ENCODE measurements around the gene EDARADD.
A peak's percentile ranks its signal among the peaks of the same experiment; 100 is the strongest.

The EDARADD gene

DNA sequence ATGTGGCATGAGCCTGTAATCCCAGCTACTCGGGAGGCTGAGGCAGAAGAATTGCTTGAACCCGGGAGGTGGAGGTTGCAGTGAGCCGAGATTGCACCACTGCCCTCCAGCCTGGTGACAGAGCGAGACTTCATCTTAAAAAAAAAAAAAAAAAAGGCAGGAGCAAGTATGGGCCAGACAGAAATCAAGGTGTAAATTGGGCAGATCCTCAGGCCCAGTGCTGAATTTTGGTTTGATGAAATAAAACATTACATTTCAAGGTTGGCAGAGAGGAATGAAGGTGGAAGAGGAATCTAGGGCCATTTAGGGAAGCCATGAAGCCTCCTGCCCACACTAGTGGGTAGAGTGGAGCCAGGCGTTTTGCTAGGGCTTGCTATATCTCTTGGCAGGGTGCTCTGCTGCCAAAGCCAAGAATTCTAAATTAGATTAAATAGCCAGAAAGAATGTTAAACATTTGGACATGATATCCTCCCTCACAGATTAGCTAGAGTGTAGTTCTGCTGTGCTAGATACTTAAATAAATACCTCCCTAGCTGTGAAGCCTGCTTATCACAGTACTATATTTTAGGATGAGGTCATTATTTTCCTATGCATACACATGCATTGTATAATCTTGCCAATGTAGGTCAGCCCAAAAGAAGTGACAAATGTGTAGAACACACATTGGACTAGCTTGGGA lies 113.1 kb downstream of the EDARADD start:
- Mint-ChIP-seq H3K27me3 (no peaks in the 10 kb centered on the region), H3K9me3 (no peaks in the 10 kb centered on the region), H3K4me3 (no peak overlapping the region), H3K27ac (no peak overlapping the region), H3K4me1 (peaks cover 19% of the 10 kb centered on the region)
- ATAC-seq (no peak), DNase-seq (no peak)

DNA sequence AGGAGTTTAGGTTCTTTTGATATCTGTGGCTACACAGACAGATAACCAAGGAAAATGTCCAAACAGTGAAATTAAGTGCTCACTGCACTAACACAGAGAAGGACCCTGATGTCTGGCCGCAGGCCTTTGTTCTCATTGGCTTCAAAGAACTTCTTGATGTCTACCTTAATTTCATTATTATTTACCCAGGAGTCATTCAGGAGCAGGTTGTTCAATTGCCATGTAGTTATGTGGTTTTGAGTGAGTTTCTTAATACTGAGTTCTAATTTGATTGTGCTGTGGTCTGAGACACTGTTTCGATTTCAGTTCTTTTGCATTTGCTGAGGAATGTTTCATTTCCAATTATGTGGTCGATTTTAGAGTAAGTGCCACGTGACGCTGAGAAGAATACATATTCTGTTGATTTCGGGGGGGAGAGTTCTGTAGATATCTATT lies 114.5 kb downstream of the EDARADD start:
- no peaks in the 10 kb centered on the region for H3K9me3 Mint-ChIP-seq
- peak overlapping the region in 1 of 2 donors; percentile 81 for H3K27ac Mint-ChIP-seq
- no peaks in the 10 kb centered on the region for H3K27me3 Mint-ChIP-seq
- DNase-seq, result no peak
- peak; percentile 67 for ATAC-seq
- peak overlapping the region in 1 of 2 donors; percentile 5 for H3K4me3 Mint-ChIP-seq
- peaks cover 6% of the 10 kb centered on the region for H3K4me1 Mint-ChIP-seq

DNA sequence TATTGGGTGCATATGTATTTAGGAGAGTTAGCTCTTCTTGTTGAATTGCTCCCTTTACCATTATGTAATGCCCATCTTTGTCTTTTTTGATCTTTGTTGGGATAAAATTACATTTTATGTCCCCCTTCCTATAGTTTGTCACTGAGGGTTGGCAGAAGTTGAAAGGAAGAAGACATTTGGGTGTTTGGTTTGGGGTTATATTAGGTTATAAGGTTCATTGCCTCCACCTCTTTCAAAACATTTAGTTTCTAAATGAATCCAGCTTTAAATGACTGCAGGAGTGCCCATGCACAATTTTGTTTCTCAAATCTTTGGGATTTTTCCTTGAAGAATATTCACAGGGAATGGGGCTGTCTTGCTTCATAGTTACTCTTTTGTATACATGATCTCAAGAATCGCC lies 115.1 kb downstream of the EDARADD start:
- H3K4me1 Mint-ChIP-seq, result peaks cover 6% of the 10 kb centered on the region
- no peak overlapping the region for H3K27ac Mint-ChIP-seq
- ATAC-seq, result no peak
- no peak overlapping the region for H3K4me3 Mint-ChIP-seq
- no peaks in the 10 kb centered on the region for H3K27me3 Mint-ChIP-seq
- H3K9me3 Mint-ChIP-seq, result no peaks in the 10 kb centered on the region
- no peak for DNase-seq

DNA sequence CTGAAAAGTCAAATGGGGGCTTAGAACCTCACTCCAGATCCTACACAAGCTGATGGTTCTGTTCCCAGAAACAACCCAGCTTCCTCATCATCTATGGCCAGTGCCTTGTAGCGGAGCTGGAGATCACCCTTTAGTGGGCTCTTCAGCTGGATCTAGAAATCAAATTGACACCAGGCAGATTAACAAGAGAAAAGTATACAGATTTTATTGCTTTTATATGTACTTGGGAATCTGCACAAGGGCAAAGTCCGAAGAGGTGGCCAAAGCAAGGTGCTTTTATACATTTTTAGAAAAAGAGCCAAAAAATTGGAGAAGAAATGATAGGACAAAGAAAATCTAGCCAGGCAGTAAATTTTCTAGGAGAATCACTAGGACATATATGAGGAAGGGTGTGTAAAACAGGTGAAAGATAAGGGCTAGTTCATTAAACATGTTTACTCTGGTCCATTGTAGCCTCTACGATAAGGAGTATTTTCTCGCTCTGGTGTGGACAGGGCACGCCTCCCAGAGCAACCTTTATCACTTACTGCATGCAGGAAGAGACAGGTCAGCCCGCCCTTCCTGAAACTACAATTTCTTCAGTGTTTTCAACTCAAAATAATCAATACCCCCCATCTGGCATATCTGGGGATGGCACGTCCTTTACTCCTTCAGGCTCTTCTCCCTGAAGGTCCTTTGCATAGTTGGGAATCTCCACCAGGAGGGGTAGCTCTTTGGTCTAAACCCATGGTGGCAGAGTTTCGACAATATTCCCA lies 115.7 kb downstream of the EDARADD start:
- Mint-ChIP-seq H3K27ac (no peak overlapping the region), H3K4me3 (no peak overlapping the region), H3K9me3 (no peaks in the 10 kb centered on the region), H3K4me1 (peaks cover 6% of the 10 kb centered on the region), H3K27me3 (no peaks in the 10 kb centered on the region)
- no peak for ATAC-seq
- no peak for DNase-seq

DNA sequence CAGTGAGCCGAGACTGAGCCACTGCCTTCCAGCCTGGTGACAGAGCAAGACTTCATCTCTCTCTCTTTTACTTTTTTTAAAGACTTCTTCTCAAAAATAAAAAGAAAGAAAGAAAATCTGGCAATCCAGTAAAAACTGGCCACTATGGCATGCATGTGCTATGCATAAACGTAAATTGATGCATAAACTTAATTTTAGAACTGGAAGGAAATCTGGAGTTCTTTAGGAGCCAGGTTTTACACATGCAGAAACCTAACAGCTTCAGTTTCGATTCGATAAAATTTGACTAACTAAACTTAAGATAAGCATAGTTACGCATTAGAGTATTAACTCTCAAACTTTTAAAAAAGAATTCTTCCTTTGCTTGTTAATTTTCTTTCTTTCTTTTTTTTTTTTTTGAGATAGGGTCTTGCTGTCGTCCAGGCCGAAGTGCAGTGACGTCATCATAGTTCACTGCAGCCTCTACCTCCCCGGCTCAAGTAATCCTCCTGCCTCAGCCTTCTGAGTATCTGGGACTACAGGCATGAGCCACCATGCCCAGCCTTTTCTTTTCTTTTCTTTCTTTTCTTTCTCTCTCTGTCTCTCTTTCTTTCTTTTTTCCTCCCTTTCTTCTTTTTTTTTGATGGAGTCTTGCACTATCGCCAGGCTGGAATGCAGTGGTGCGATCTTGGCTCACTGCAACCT lies 117.8 kb downstream of the EDARADD start:
- no peak for ATAC-seq
- Mint-ChIP-seq H3K4me1 (peaks cover 15% of the 10 kb centered on the region), H3K27me3 (no peaks in the 10 kb centered on the region), H3K27ac (no peak overlapping the region), H3K9me3 (no peaks in the 10 kb centered on the region), H3K4me3 (no peak overlapping the region)
- DNase-seq, result no peak

DNA sequence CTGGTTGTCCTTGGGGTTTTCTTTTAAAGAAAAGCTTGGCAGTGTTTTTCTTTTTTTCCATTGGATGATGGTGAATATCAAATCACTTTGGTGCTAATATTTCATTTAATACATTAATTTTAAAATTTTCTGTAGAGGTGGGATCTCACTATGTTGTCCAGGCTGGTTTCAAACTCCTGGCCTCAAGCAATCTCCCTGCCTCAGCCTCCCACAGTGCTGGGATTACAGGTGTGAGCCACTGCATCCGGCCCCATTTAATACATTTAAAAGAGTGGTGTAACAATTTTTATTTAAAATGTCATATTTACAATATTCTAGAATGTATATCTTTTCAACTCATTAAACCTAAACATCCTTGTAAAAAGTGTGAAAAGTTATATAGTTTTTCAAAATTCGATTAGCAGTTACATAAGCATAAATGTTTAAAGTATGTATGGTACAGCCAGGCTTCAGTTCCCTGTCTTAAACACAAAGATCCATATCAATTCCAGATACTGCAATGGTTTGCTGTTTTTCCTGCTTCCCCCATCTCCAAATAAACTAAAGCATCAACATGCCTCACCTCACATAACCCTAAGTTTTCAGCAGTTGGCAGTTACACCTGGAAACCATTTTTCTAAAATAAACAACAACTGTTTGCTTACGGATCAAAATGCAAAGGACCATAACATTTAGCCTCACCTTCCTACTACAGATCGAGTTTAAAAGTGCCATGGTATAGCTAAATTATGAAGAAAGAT lies 120.8 kb downstream of the EDARADD start:
- H3K4me3 Mint-ChIP-seq, result no peak overlapping the region
- DNase-seq, result no peak
- H3K27me3 Mint-ChIP-seq, result no peaks in the 10 kb centered on the region
- ATAC-seq, result no peak
- H3K4me1 Mint-ChIP-seq, result peaks cover 12% of the 10 kb centered on the region
- H3K27ac Mint-ChIP-seq, result no peak overlapping the region
- H3K9me3 Mint-ChIP-seq, result no peaks in the 10 kb centered on the region

DNA sequence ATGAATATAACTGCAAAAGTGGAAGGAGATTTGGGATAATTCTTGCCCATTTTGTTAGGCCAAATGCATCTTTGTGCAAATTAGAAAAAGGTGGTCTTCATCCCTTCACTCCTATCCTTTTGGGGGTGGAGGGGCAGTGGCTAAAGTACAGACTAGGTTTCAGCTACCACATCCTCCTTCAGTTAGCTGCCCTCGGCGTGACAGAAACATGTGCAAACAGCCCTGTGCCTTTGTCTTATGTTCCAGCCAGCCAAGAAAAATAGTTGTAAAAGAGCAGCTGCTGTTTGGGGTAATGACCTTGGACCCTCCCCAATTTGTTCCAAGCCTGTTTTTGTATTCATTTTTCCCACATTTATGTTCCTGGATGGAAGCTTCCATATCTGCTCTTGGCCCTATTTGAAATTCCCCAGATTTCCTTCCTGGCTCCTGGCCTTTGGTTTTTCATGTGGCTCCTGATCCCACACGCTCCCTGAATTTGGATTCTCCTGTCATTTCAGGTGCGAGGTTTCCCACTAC lies 121.4 kb downstream of the EDARADD start:
- DNase-seq, result no peak
- ATAC-seq, result no peak
- H3K27ac Mint-ChIP-seq, result no peak overlapping the region
- H3K9me3 Mint-ChIP-seq, result no peaks in the 10 kb centered on the region
- H3K4me3 Mint-ChIP-seq, result no peak overlapping the region
- H3K4me1 Mint-ChIP-seq, result peaks cover 12% of the 10 kb centered on the region
- H3K27me3 Mint-ChIP-seq, result no peaks in the 10 kb centered on the region

DNA sequence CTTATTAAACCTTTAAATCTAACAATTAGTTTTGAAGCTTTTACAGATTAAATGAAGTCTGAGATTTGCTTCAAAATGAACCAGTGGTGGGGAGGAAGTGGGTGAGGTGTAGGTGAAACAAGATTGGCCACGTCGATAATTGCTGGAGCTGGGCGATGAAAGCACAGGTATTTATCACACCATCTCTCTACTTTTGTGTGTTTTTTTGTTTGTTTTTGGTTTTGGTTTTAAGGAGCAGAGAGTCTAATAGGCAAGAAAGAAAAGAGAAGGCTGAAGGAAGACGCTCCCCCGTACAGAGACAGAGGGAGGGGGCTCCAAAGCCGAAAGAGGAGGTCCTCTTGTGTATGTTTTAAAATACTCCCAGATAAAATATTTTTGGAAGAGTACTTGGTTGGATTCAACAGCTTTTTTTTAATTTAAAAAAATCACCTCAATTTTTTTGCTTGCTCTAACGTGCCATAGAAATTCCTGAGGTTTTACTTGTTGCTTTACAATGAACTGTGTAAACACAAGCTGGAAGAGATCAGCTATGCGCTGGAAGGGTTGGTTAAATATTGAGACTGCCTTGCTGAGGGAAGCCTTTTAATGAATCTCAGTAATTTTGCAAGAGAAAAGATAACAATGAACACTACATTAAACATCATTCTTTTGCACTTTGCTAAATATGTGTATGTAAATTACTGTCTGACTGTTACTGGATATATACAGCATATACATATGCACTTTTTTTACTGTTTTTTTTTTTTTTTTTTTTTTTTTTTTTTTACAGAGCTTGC lies 123.0 kb downstream of the EDARADD start:
- Mint-ChIP-seq H3K27me3 (no peaks in the 10 kb centered on the region), H3K4me3 (no peak overlapping the region), H3K4me1 (peaks cover 12% of the 10 kb centered on the region), H3K9me3 (no peaks in the 10 kb centered on the region), H3K27ac (no peak overlapping the region)
- ATAC-seq (peak; percentile 48), DNase-seq (no peak)

DNA sequence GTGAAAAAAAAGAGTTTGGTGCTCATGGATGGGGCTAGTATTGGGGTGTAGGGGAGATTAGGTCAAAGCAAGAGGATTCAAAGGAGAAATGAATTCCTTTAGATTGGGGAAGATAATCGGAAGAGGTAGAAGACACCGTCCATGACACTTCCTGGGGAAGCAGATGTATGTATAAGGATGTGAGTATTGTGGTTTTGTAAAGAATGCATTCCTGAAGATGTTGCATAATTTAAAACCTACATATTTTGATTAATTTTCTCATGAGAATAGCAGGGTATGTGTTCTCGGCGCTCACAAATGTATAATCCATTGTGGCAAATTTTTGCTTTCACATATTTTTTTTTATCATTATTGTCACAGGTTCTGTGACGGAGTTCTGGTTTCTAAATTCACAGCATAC lies 124.2 kb downstream of the EDARADD start:
- no peaks in the 10 kb centered on the region for H3K9me3 Mint-ChIP-seq
- no peak overlapping the region for H3K4me3 Mint-ChIP-seq
- DNase-seq (no peak), ATAC-seq (no peak)
- no peak overlapping the region for H3K27ac Mint-ChIP-seq
- H3K27me3 Mint-ChIP-seq, result no peaks in the 10 kb centered on the region
- peaks cover 18% of the 10 kb centered on the region for H3K4me1 Mint-ChIP-seq

DNA sequence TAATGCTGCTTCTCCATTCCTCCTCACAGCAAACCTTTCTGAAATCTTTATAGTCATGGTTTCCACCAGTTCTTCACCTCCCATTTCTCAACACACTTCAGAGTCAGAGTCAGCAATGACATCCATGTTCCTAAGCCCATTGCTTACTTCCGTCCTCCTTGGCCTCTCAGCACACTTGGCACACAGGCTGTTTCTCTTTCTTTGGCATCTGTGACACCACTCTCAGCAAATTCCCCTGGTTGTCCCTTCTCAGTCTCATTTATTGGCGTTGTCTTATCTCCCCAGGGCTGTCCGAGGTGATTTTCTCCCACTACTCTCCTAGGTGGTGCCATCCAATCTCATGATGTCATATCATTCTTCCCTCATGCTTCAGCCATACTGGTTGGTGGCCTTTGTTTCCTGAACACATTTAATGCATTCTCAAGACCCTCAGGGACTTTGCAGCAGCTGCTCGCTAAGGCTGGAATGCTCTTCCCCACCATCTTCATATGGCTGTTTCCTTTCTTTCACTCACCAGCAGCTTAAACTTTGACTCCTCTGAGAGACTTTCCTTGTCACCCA lies 126.4 kb downstream of the EDARADD start:
- ATAC-seq (no peak), DNase-seq (no peak)
- Mint-ChIP-seq H3K4me3 (no peak overlapping the region), H3K9me3 (no peaks in the 10 kb centered on the region), H3K27me3 (no peaks in the 10 kb centered on the region), H3K27ac (no peak overlapping the region), H3K4me1 (peaks cover 22% of the 10 kb centered on the region)

DNA sequence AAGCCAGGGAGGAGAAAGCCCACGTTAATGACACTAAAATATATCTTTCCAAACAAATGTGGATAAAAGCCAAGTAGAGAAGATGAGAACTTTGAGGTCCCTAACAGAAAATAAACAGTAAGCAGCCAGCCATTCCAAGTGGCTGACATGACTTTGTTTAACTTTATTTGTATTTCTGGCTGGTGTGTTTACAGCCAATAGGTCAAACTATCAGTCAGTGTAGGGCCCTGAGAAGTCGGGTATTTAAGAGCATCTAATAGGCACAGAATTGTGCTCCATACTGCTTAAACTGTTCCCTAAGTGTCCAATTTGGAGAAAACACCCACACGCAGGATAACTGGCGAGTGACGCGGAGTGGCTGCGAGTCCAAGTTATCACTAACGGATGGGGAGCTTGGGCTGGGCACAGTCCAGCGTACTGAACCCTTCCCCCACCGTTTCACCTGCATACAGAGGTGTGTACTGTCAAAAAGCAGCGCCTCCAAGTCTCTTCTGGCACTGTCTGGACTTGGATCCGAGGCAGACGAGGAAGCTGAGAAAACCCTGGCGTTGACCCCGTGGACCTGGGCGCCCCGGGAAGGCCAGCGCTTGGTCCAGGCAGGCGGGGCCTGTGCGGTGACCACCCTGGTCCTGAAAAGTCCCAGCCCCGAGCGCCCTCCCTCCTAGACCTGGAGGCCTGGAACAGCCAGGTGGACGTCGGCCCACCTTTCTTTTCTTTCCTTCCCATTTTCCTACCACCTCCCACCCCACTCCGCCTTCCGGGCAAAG lies 129.0 kb downstream of the EDARADD start:
- peak; percentile 19 for ATAC-seq
- peak overlapping the region; percentile 94 to 100 for H3K27ac Mint-ChIP-seq

DNA sequence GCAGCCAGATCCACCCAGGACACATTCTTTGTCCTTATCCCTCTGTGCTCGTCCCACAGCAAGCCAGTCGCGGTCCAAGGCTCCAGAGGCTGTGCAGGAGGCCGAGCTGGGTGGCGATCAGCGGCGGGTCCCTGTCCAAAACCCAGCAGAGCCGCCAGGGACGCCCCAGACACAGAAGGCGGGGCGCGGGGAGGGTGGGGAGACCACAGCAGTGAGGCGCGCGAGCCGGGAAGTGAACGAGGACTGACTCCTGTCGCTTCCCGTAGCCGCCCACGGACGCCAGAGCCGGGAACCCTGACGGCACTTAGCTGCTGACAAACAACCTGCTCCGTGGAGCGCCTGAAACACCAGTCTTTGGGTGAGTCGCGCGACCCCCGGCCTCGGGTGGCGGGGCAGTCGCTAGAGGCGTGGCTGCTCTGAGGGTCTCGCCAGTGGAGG lies 129.6 kb downstream of the EDARADD start, which contains the start of gene LGALS8:
Gene LGALS8, plus strand, starts transcription at position 279 of the 438 bp plus-strand sequence. CDS start 2,089 bp downstream, outside the sequence.
- peak; percentile 89 for ATAC-seq
- peak; percentile 81 to 87 for DNase-seq
- peaks cover 17% of the 10 kb centered on the region for H3K4me1 Mint-ChIP-seq
- peak within 1 kb of the TSS; percentile 93 to 99 for H3K4me3 Mint-ChIP-seq
- peak within 1 kb of the TSS; percentile 94 to 100 for H3K27ac Mint-ChIP-seq
- no peaks in the 10 kb centered on the region for H3K27me3 Mint-ChIP-seq
- no peaks in the 10 kb centered on the region for H3K9me3 Mint-ChIP-seq

More for the DNA sequence above, 129.0 kb downstream of the EDARADD start:
- no peaks in the 10 kb centered on the region for H3K9me3 Mint-ChIP-seq
- no peak for DNase-seq
- H3K4me3 Mint-ChIP-seq, result peak overlapping the region; percentile 93 to 99
- H3K4me1 Mint-ChIP-seq, result peaks cover 16% of the 10 kb centered on the region
- H3K27me3 Mint-ChIP-seq, result no peaks in the 10 kb centered on the region

DNA sequence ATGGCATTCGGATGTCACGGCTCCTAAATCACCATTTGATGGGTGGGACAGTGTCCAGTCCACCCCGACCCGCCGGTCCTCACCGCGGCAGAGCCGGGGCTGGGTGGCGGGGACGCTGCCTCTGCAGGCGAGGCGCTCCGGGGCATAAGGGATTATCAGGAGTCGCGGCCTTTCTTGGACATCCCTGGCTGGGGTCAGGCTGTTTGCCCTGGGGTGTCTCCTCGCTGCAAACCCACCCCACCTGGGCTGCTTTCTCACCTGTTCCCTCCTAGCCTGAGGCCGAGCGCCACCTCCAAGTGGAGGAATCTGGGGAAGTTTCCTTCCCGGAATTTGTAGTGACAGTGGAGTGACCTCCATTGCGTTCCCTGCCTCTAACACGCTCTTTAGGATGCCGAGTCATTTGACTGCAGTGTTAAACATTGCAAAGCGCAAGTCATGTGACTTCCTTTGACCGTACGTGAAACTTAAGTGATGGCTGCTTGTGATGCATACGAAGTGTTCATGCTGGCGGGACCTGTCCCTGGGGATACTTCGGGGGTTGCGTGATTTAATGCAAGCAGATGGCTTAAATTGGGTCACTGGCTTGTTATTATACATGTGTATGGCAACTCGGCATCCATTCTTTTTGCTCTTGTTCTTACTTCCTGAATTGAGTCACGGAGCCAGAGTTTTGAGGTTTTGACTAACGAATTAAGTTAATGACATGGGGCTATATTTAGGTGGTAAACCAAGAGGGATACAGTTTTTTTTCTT lies 130.2 kb downstream of the EDARADD start:
- Mint-ChIP-seq H3K4me3 (peak overlapping the region; percentile 93 to 99), H3K27ac (peak overlapping the region; percentile 94 to 100), H3K4me1 (peaks cover 22% of the 10 kb centered on the region), H3K9me3 (no peaks in the 10 kb centered on the region), H3K27me3 (no peaks in the 10 kb centered on the region)
- DNase-seq, result peak; percentile 56 to 63
- peak; percentile 90 for ATAC-seq
